Breast epithelium (tissue), 3 donors: ENCODE measurements around the gene LMOD3.

Experiments used
- POLR2A ChIP-seq: fragments of 450-650 bp; IDR thresholded peaks from one replicate; pipeline ENCODE4 v1.6.1; 2016; ENCODE audit warnings: antibody characterized with exemption, mild to moderate bottlenecking, moderate library complexity
- POLR2AphosphoS5 ChIP-seq, 3 donors: sonication (generic); formaldehyde crosslinking; IDR thresholded peaks; one replicate each; pipeline ENCODE4 v1.6.1; 2017; ENCODE audit warnings: antibody characterized with exemption in 3 of 3
- TF ChIP-seq, protein P1 (sequence below), 3 donors: fragments of 450-650 bp; IDR thresholded peaks; one replicate each; pipeline ENCODE4 v1.5.1; 2016 to 2017; ENCODE audit warnings: antibody characterized with exemption in 3 of 3, mild to moderate bottlenecking in 3 of 3, moderate library complexity in 3 of 3

DNA sequence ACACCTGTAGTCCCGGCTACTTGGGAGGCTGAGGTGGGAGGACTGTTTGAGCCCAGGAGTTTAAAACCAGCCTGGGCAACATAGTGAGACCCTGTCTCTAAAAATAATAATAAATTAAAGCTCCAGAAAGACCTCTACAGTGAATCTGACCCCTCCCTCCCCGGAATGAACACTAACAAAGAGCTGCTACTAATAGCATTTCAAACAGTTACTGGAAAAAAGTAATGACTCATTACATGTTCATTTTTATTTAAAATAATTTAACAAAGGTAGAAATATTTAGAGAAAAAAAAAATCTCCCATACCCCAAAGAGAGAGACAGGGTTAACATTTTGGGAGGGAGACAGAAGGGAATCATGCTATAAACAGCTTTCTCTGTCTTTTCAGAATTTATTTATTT is 40.0 kb downstream of the LMOD3 start:
- TF ChIP-seq POLR2AphosphoS5 (IDR thresholded peaks at IDR 0.05) (no peak), POLR2A (no peak)
- TF ChIP-seq, protein P1, sequence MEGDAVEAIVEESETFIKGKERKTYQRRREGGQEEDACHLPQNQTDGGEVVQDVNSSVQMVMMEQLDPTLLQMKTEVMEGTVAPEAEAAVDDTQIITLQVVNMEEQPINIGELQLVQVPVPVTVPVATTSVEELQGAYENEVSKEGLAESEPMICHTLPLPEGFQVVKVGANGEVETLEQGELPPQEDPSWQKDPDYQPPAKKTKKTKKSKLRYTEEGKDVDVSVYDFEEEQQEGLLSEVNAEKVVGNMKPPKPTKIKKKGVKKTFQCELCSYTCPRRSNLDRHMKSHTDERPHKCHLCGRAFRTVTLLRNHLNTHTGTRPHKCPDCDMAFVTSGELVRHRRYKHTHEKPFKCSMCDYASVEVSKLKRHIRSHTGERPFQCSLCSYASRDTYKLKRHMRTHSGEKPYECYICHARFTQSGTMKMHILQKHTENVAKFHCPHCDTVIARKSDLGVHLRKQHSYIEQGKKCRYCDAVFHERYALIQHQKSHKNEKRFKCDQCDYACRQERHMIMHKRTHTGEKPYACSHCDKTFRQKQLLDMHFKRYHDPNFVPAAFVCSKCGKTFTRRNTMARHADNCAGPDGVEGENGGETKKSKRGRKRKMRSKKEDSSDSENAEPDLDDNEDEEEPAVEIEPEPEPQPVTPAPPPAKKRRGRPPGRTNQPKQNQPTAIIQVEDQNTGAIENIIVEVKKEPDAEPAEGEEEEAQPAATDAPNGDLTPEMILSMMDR (IDR thresholded peaks at IDR 0.05), result no peak
